Stimulated activated CD8-positive, alpha-beta memory T cell treated with anti-CD3 and anti-CD28 coated beads, Interleukin-4, amount 100 ng/mL, for 4 hours (primary cell): Measurements from ENCODE around the gene EXOC2.
"Not testable (repeated sequence)": the region's sequence is repeated elsewhere in the genome, so short reads cannot be mapped to it uniquely, and the experiment has no call there.

Experiments used
- DNase-seq, 2 donors: peaks; one replicate each; pipeline ENCODE4 v3.0.0-alpha.2; 2020; ENCODE audit warnings: low read depth in 2 of 2, low spot score in 1 of 2

The EXOC2 gene

GRCh38 chr6:633611-634010, 59.3 kb downstream of the EXOC2 start:
- no peak for DNase-seq

- no peak for DNase-seq
Observed at GRCh38 chr6:628766-629165, 64.2 kb downstream of the EXOC2 start.

GRCh38 chr6:626236-626635, 66.7 kb downstream of the EXOC2 start:
- no peak for DNase-seq

- no peak for DNase-seq
Observed at GRCh38 chr6:624979-625378, 68.0 kb downstream of the EXOC2 start.

GRCh38 chr6:622462-622861, 70.5 kb downstream of the EXOC2 start:
- no peak for DNase-seq

- DNase-seq, result no peak
Observed at GRCh38 chr6:621931-622330, 71.0 kb downstream of the EXOC2 start.

GRCh38 chr6:620950-621349, 72.0 kb downstream of the EXOC2 start:
- DNase-seq, result no peak

- no peak for DNase-seq
Observed at GRCh38 chr6:620166-620565, 72.8 kb downstream of the EXOC2 start.

GRCh38 chr6:617456-618100, 75.4 kb downstream of the EXOC2 start:
- no peak for DNase-seq

GRCh38 chr6:613981-614380, 79.0 kb downstream of the EXOC2 start:
- no peak for DNase-seq

GRCh38 chr6:611928-612327, 81.0 kb downstream of the EXOC2 start:
- no peak for DNase-seq

- DNase-seq, result no peak
Observed at GRCh38 chr6:610882-611281, 82.1 kb downstream of the EXOC2 start.

- no peak for DNase-seq
Observed at GRCh38 chr6:609905-610304, 83.0 kb downstream of the EXOC2 start.

GRCh38 chr6:606829-607379, 86.0 kb downstream of the EXOC2 start:
- no peak for DNase-seq

- not testable (repeated sequence) for DNase-seq
Observed at GRCh38 chr6:605895-606294, 87.0 kb downstream of the EXOC2 start.

- no peak for DNase-seq
Observed at GRCh38 chr6:604579-604978, 88.4 kb downstream of the EXOC2 start.

- no peak for DNase-seq
Observed at GRCh38 chr6:603265-603664, 89.7 kb downstream of the EXOC2 start.

GRCh38 chr6:599576-600448, 93.1 kb downstream of the EXOC2 start:
- no peak for DNase-seq

- DNase-seq, result no peak
Observed at GRCh38 chr6:593907-594212, 99.1 kb downstream of the EXOC2 start.

GRCh38 chr6:593139-593906, 99.6 kb downstream of the EXOC2 start:
- DNase-seq, result peak; percentile 33 to 48

- no peak for DNase-seq
Observed at GRCh38 chr6:589090-589489, 103.8 kb downstream of the EXOC2 start.

GRCh38 chr6:586553-586952, 106.4 kb downstream of the EXOC2 start:
- no peak for DNase-seq
